Heart left ventricle (tissue), 16 donors: ENCODE data around the gene STX8. TPM values are rescaled to one million over a fixed set of nuclear protein-coding genes. Genes with fewer than 3 reads are reported as not detected.

ENCODE experiments used
- ATAC-seq, 4 donors: fragments of 200-7000 bp; cut with Tn5 transposase; one replicate each; pipeline ENCODE4 v1.9.1; 2020 to 2022; ENCODE audit warnings: moderate library complexity in 4 of 4, mild to moderate bottlenecking in 3 of 4, moderate number of reproducible peaks in 1 of 4
- DNase-seq, 5 donors: peaks; one replicate each; pipeline ENCODE4 v3.0.0-alpha.2; 2020
- H3K27ac ChIP-seq, 12 donors: fragments of 200-600 bp; sonication (generic) in 4 of 12; one replicate each; pipeline versions ENCODE4 v1.5.0 to v1.8.0; 2016 to 2022; ENCODE audit warnings: mild to moderate bottlenecking in 2 of 12
- H3K27me3 ChIP-seq, 9 donors: fragments of 200-600 bp; sonication (generic) in 2 of 9; one replicate each; pipeline versions ENCODE4 v1.5.1 to v1.8.0; 2016 to 2022; ENCODE audit warnings: mild to moderate bottlenecking in 3 of 9
- H3K36me3 ChIP-seq, 9 donors: fragments of 200-600 bp; sonication (generic) in 2 of 9; one replicate each; pipeline versions ENCODE4 v1.5.0 to v1.8.0; 2018 to 2022; ENCODE audit warnings: mild to moderate bottlenecking in 2 of 9
- H3K4me1 ChIP-seq, 12 donors: fragments of 200-600 bp; sonication (generic) in 4 of 12; one replicate each; pipeline versions ENCODE4 v1.5.0 to v1.8.0; 2016 to 2022; ENCODE audit warnings: mild to moderate bottlenecking in 3 of 12
- H3K4me3 ChIP-seq, 12 donors: fragments of 200-600 bp; sonication (generic) in 4 of 12; one replicate each; pipeline versions ENCODE4 v1.5.0 to v1.8.0; 2017 to 2022; ENCODE audit warnings: mild to moderate bottlenecking in 9 of 12, moderate library complexity in 4 of 12
- H3K9me3 ChIP-seq, 12 donors: fragments of 200-600 bp; sonication (generic) in 4 of 12; one replicate each; pipeline versions ENCODE4 v1.5.0 to v1.8.0; 2016 to 2022; ENCODE audit warnings: mild to moderate bottlenecking in 1 of 12
- POLR2A ChIP-seq, 2 donors: fragments of 450-650 bp; IDR thresholded peaks; one replicate each; pipeline ENCODE4 v1.6.1; 2017; ENCODE audit warnings: antibody characterized with exemption in 2 of 2, mild to moderate bottlenecking in 2 of 2, moderate library complexity in 2 of 2
- WGBS, 4 donors: extraction: QIAGEN DNeasy Blood & Tissue Kit in 2 of 4; methylation state at CpG; one replicate each; pipeline versions ENCODE4 v1.1.5 to v1.1.7; 2013 to 2018; 5-methylcytosine and 5-hydroxymethylcytosine counted together
- intact Hi-C, 10 donors: fragments of 100-400 bp; cut with DNase I; formaldehyde crosslinking; loops; one replicate each; pipeline versions ENCODE4 v1.11.1 to v1.14.2; 2022
- polyA plus RNA-seq, 2 donors: library from polyadenylated mRNA; stranded (reverse); fragments of 200-250 nt; gene quantifications; one replicate each; pipeline ENCODE4 v1.2.3, GENCODE V29; 2013
- total RNA-seq, 9 donors: library from RNA; depleted of rRNA in 2 of 9; stranded (reverse); fragments of >200 nt in 2 of 9; fragmentation: NEBNext Ultra II Directional in 3 of 9; extraction: Animal tissue kit (Norgen Biotek cat#: 25700) in 3 of 9; gene quantifications; one replicate each; pipeline versions ENCODE4 v1.1.0 to v1.2.4, GENCODE V29; 2016 to 2023
- TF ChIP-seq, protein P1 (sequence below), 12 donors: fragments of 200-600 bp; sonication (generic) in 4 of 12; IDR thresholded peaks; one replicate each; pipeline versions ENCODE4 v1.5.0 to v1.8.0; 2018 to 2022; ENCODE audit warnings: antibody characterized with exemption in 12 of 12, mild to moderate bottlenecking in 5 of 12
- donor health status: ischemic (EF 13 %, LVEDD 7.1; RV severe dilation, severe dysfunction).
- donor health status: healthy with polysubstance abuse.
- donor health status: DM: no; HTN: yes; CAD: no.
- donor health status: DM: no; HTN: no; CAD: no.
- donor health status: ischemic (EF 25% LVEDD 6.9; RV normal size, moderate dysfunction).
- donor health status: ischemic (EF 25% LVEDD 5.7; RV mildly dilated, moderate dysfunction).
- donor health status: healthy.
- donor health status: DM: yes; HTN: yes; CAD: no.
- donor health status: ischemic (EF 35%, LVEDD 5.7; RV mildly dilated, moderate dysfunction).
- donor health status: nonischemic (EF 11% LVEDD 7.7; RV severe dilation, severe dysfunction).
- donor health status: DM: yes; HTN: yes; CAD: no.
- donor health status: PGD.
- donor health status: ischemic (EF 29% LVEDD 5.4; RV normal size, mild dysfunction).
- donor health status: nonischemic (EF 23%, LVEDD 6.1; RV moderate dilation, normal function).

The STX8 gene
- total and polyA plus RNA-seq, 11 donors, result 43.2 to 86.0 (median 62.3) TPM

DNA sequence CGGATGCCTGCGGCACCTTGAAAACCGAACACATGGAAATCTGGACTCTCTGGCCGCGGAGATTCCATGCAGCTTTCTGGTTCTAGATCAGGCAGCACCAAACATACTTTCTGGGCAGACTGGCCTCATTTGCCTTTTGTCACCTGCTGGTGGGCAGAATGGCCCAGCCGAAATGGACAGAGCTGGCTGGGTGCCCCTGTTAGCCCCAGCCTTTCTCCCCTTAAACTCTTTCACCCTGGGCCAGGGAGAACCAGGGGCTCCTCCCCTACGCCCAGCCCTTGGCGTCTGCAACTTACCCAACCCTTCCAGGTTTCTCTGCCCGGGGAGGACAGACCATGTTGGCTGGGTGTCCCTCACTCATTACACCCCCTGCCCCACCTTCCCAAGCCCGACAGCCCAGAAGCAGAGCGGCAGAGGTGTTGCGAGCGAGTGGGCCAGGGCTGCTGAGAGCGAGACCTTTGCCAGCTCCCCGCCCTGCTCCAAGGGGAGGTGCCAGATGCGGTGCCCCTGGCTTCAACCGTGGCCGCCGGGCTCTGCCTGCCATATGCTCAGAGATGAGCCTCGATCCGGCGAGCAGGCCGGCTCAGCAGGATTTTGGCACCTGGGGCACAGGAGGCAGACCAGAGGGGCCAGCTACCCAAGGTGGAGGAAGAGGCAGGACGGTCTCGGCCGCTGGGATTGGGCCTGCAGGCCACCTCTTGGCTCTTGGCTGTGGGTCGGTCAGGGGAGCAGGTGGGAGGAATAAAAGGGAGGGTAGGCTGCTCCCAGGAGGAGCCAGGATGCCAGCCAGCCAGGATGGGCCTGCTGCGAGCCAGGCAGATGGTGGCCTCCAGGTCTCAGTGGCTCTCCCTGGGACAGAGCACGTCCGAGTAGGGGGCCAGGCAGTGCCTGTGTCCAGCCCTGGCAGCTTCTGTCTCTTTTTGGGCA lies 363.0 kb downstream of the STX8 start:
- Histone ChIP-seq H3K4me3 (no peak overlapping the region), H3K4me1 (peaks cover 0 to 9% (median 0%) of the 10 kb centered on the region in 12 donors), H3K27me3 (no peaks in the 10 kb centered on the region), H3K9me3 (peaks cover 0 to 18% (median 10%) of the 10 kb centered on the region in 12 donors), H3K36me3 (no peaks in the 10 kb centered on the region), H3K27ac (no peak overlapping the region)
- ATAC-seq, result peak in 1 of 4 donors; percentile 32
- 90 to 94% (median 92%) methylated on average over 16 to 30 of the region's 30 CpGs for WGBS, 4 donors
- TF ChIP-seq, protein P1, sequence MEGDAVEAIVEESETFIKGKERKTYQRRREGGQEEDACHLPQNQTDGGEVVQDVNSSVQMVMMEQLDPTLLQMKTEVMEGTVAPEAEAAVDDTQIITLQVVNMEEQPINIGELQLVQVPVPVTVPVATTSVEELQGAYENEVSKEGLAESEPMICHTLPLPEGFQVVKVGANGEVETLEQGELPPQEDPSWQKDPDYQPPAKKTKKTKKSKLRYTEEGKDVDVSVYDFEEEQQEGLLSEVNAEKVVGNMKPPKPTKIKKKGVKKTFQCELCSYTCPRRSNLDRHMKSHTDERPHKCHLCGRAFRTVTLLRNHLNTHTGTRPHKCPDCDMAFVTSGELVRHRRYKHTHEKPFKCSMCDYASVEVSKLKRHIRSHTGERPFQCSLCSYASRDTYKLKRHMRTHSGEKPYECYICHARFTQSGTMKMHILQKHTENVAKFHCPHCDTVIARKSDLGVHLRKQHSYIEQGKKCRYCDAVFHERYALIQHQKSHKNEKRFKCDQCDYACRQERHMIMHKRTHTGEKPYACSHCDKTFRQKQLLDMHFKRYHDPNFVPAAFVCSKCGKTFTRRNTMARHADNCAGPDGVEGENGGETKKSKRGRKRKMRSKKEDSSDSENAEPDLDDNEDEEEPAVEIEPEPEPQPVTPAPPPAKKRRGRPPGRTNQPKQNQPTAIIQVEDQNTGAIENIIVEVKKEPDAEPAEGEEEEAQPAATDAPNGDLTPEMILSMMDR (IDR thresholded peaks at IDR 0.05), result no peak
- TF ChIP-seq POLR2A (IDR thresholded peaks at IDR 0.05), result no peak
- DNase-seq, result peak in 1 of 5 donors; percentile 22
- intact Hi-C loops, result no loop called here

DNA sequence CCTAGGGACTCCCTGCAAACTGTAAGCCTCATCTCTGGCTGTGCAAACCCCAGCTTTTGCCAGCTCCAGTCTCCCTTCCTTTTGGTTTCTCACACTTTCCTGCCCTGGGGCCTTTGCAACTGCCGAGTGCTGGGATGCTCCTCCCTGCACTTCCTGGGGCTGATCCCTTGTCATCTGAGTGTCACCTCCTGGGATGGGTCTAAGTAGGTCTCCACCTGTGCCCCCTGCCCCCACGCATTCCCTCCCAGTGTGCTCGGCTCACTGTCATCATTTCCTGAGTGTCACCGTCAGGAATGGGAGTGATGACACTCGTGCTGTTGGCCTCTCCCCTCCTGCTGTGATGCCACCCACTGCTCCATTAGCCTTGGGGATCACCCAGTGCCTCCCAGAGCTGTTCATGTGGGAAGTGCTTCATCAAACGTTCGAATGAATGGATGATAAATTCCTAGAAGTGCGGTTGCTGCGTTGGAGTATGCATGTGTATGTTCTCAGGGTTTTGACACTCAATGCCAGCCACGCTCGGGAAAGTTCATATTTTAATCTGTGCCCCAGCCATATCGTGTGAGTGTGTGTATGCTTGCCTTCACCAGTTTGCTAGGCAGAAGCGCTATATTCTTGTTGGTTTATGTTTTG lies 364.4 kb downstream of the STX8 start:
- no peak overlapping the region for H3K4me3 ChIP-seq
- intact Hi-C loops, result no loop called here
- H3K36me3 ChIP-seq, result no peaks in the 10 kb centered on the region
- DNase-seq (peak in 1 of 5 donors; percentile 7), ATAC-seq (no peak)
- TF ChIP-seq POLR2A (IDR thresholded peaks at IDR 0.05), result no peak
- H3K4me1 ChIP-seq, result peaks cover 0 to 10% (median 0%) of the 10 kb centered on the region in 12 donors
- peaks cover 0 to 15% (median 10%) of the 10 kb centered on the region in 12 donors for H3K9me3 ChIP-seq
- H3K27ac ChIP-seq, result no peak overlapping the region
- H3K27me3 ChIP-seq, result no peaks in the 10 kb centered on the region
- WGBS, 4 donors, result 63 to 70% (median 67%) methylated on average over 13 of the region's 13 CpGs

DNA sequence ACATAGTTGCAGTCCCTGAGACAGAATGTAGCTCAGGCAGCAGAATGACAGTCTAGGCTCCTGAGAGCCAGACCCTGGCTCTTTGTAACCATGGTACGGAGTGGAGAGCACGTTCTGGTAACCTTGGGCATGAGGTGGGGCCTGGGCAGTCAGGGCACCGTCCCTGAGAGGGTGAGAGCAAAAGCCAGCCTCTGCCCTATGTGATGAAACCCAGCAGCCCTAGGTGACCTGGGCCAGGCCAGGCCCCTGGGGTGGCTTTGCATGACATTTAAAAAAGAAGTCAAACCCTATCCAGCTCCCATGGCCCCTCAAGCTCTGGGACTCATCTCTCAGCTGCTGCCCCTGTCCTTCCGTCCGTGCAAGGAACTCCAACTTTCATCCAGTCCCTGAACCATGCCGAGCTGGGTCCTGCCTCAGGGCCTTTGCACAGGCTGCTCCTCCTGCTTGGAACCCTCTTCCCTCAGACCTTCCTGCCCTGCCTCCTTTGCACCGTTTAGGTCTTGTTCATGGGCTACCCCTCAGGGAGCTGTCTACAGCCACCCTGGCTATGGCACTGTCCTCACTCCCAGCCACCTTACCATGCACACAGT lies 365.7 kb downstream of the STX8 start:
- Histone ChIP-seq H3K27me3 (no peaks in the 10 kb centered on the region), H3K4me1 (peaks cover 0 to 12% (median 0%) of the 10 kb centered on the region in 12 donors), H3K9me3 (peaks cover 0 to 3% (median 0%) of the 10 kb centered on the region in 12 donors), H3K27ac (no peak overlapping the region), H3K4me3 (no peak overlapping the region), H3K36me3 (no peaks in the 10 kb centered on the region)
- DNase-seq (peak in 1 of 5 donors; percentile 3), ATAC-seq (peak in 1 of 4 donors; percentile 17)
- intact Hi-C loops, result no loop called here
- WGBS, 4 donors, result 80 to 91% (median 85%) methylated on average over 7 of the region's 7 CpGs
- TF ChIP-seq, protein P1 (IDR thresholded peaks at IDR 0.05), result no peak
- TF ChIP-seq POLR2A (IDR thresholded peaks at IDR 0.05), result no peak

DNA sequence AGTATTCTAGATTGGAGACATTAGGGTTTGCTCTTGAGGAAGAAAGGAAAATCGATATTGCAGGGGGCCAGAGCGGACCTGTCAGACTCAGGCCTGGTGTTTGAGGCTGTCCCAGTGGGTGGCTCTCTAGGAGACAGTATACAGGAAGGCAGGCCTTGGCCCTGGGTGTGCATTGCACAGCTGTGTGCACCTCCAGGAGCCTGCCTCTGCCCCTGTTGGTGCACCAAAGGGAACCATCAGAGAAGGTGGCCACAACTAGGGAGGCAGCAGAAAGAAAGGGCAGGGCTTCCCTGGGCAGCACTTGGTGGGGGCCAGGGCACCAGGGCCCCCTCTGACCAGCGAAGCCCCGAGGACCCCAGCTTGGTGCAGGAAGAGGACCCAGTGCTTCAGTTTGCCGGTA lies 366.3 kb downstream of the STX8 start:
- Histone ChIP-seq H3K27me3 (no peaks in the 10 kb centered on the region), H3K4me1 (peaks cover 0 to 12% (median 0%) of the 10 kb centered on the region in 12 donors), H3K4me3 (no peak overlapping the region), H3K36me3 (no peaks in the 10 kb centered on the region), H3K9me3 (no peaks in the 10 kb centered on the region), H3K27ac (no peak overlapping the region)
- 94 to 98% (median 95%) methylated on average over 4 to 5 of the region's 5 CpGs for WGBS, 4 donors
- TF ChIP-seq, protein P1 (IDR thresholded peaks at IDR 0.05), result no peak
- TF ChIP-seq POLR2A (IDR thresholded peaks at IDR 0.05), result no peak
- ATAC-seq (no peak), DNase-seq (peak in 1 of 5 donors; percentile 5)
- intact Hi-C loops, result no loop called here
